ENCODE measurements around the gene EPHB1.

EPHB1 gene

DNA sequence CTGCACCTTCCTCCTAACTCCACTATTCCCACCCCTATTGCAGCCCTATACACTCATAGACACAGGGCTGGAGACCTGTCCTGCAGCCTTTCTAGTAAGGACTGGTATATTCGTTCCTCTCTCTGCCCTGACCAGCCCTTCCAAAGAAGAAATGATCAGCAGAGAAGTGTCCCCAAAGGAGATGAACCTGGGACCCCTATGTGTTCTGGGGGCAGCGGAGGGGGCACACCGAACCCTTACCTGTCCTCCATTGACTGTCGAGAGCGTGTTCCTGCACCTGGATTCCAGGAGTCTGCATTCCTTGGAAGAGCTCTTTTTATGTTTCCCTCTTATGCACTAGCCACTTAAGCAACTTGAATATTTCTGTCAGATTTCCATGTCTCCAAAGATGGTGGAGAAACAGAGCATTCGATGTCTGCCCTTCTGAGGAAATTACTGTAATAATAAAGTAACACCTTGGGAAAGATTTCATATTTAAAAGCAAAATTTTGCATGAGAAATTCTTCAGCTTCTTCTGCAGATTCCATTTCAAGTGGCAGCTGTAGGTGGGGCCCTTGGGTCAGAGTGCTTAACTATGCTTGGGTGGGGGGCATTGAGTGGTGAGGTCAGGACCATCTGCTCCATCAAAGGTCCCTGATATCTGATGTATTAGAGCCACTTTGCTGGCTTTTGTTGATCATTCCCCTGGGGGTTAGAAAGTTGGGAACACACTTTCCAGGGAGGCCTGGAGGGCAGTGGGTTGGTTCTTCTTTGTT lies 6.3 kb downstream of the EPHB1 start:
- no peak for TF ChIP-seq ZFX (IDR thresholded peaks at IDR 0.05)
- TF ChIP-seq, protein P1, sequence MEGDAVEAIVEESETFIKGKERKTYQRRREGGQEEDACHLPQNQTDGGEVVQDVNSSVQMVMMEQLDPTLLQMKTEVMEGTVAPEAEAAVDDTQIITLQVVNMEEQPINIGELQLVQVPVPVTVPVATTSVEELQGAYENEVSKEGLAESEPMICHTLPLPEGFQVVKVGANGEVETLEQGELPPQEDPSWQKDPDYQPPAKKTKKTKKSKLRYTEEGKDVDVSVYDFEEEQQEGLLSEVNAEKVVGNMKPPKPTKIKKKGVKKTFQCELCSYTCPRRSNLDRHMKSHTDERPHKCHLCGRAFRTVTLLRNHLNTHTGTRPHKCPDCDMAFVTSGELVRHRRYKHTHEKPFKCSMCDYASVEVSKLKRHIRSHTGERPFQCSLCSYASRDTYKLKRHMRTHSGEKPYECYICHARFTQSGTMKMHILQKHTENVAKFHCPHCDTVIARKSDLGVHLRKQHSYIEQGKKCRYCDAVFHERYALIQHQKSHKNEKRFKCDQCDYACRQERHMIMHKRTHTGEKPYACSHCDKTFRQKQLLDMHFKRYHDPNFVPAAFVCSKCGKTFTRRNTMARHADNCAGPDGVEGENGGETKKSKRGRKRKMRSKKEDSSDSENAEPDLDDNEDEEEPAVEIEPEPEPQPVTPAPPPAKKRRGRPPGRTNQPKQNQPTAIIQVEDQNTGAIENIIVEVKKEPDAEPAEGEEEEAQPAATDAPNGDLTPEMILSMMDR (conservative IDR thresholded peaks at IDR 0.05) = no peak
- no peak overlapping the region for H3K27ac ChIP-seq

DNA sequence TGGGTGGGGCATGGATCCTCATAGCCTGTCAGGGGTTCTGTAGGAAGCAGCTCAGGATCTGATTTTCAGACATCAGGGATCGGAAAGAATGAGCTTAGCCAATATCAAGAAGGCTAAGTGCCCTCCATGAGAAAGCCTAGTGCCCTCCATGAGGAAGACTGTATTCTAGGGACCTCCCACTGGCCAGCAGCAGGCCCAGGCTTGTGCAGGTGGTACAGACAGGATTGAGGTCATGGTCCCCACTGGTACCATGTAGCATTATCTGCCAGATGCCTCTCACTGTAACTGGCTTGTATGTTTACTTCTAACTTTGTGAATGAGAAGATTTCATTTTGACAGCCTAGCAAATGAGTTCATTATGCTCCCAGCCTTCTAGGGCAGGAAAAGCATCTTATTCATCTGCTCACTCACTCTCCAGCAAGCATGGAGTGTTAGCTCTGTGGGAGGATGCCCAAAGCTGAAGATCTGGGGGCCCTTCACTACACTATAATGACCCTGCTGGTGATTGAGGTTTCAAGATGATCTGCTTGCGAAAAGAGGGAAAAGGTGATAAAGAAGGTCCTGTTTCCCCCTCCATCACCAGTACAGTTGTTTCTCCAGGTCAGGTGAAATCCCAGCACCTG lies 7.5 kb downstream of the EPHB1 start:
- no peak overlapping the region for H3K27ac ChIP-seq
- TF ChIP-seq ZFX (IDR thresholded peaks at IDR 0.05) = no peak
- TF ChIP-seq, protein P1 (conservative IDR thresholded peaks at IDR 0.05) = no peak

DNA sequence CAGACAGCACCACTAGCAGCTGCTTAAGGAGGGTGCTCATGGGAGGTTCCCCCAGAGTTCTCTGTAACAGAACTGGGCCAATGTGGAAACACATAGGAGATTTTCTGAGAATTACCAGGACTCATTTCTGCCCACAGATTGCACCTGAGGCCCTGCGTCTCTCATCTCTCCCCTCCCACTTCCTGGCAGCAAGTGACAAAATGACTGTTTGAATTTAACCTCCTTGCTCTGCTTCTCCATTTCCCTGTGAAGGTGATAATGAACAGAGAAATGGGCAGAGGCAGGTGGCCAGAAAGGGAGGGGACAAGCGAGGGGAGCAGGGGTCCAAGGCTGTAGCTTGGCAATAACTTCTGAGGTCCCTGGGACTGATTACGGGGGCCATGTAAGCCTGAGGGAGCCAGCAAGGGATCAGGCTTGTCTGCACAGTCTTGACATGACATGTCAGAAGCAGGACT lies 8.0 kb downstream of the EPHB1 start:
- TF ChIP-seq, protein P1 (conservative IDR thresholded peaks at IDR 0.05) = no peak
- no peak overlapping the region for H3K27ac ChIP-seq

DNA sequence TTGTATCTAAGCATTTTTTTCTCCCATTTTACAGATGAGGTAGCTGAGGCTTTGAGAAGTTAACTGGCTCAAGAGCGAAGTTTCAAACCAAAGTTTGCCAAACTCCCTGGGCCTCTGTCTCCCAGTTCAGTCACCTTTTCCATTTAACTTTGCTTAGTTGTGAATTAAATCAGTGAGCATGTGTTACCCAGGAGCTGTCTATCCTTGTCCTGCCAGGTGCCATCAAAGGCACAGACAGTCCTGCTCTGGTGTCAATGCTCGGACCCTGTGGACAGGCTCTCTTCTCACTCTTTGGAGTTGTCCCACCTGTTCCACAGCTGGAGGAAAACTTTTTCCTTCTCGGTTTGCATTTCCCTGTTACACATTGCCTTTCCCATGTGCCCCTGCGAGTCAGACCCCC lies 8.6 kb downstream of the EPHB1 start:
- H3K27ac ChIP-seq = no peak overlapping the region
- TF ChIP-seq, protein P1 (conservative IDR thresholded peaks at IDR 0.05) = no peak
- TF ChIP-seq ZFX (IDR thresholded peaks at IDR 0.05) = no peak

DNA sequence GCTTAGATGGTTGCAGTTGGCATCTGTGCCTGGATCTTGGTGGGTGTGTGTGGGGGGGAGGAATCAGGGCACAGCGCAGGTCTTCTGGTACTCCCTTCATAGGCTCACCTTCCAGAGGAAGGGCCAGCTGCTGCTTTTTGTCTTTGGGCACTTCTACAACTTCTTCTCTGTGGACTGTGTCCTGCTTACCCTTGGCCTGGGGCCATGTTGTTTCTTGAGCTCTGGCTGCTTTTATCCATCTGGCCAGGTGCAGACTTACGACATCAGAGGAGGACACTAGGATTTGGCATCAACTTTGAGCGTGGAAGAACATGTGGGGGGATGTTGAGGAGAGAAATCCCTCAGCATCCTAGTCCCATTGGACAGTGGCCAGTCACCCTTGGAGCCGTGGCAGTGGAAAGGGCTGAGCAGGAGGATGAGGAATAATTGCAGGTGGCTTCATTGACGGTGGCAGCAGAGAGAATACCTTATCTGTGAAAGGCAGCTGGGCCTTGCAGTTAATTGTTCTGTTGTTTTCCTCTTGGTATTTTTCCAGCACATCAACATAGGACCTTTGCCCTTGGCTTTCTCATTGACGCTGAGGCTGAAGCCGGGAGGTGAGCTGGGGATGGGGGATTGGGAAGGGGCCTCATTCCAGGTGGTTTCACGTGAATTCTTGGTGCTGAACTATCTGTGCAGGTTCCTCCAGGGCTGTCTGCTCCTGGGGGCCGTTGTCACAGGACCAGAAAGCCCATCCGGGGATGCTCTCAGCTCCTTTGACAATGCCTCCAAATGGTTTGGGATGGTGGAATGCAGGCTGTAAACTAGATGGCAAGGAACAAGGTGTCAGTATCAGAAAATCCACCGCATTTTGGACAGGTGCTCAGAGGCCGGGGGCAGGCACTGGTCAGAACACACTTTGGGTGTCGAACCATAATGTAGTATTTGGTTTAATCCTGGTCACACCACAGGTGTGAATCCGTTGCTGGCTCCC lies 9.7 kb downstream of the EPHB1 start:
- TF ChIP-seq, protein P1 (conservative IDR thresholded peaks at IDR 0.05) = no peak
- no peak for TF ChIP-seq ZFX (IDR thresholded peaks at IDR 0.05)
- H3K27ac ChIP-seq = no peak overlapping the region

DNA sequence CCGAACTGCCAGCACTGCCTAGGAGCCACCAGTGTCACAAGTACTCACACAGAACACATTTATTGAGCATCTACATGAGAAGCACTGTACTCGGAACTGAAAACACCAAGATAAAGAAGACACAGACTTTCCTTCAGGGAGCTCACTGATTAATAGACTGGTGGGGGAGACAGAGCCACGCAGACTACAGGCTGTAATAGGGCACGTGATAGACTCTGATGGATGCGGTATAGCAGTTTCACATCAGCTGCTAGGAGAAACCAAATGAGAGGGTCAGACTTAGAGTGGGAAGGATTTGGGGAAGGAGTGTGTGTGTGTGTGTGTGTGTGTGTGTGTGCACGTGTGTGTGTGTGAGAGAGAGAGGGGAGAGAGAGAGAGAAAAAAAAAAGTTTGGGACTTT lies 12.1 kb downstream of the EPHB1 start:
- TF ChIP-seq ZFX (IDR thresholded peaks at IDR 0.05) = no peak
- TF ChIP-seq, protein P1 (conservative IDR thresholded peaks at IDR 0.05) = no peak

More for the DNA sequence above, 12.1 kb downstream of the EPHB1 start:
- no peak overlapping the region for H3K27ac ChIP-seq

Measured in C4-2B (cell line).